H9 (cell line): ENCODE data around the gene MMP17. TPM values are rescaled to one million over a fixed set of nuclear protein-coding genes. Genes with fewer than 3 reads are reported as not detected.
"Not testable (repeated sequence)": the region's sequence is repeated elsewhere in the genome, so short reads cannot be mapped to it uniquely, and the experiment has no call there.

ENCODE experiments used
- DNase-seq: peaks from one replicate; pipeline ENCODE4 v3.0.0-alpha.2; 2017
- H2AFZ ChIP-seq: one replicate; pipeline ENCODE4 v1.6.1; 2013; ENCODE audit warnings: mild to moderate bottlenecking, low read length, control low read depth, moderate library complexity
- H2AK5ac ChIP-seq: 2 replicates; pipeline ENCODE4 v1.6.1; 2013; ENCODE audit warnings: low read length, control low read depth, mixed read lengths; ENCODE audit not compliant: insufficient read length
- H2BK120ac ChIP-seq: one replicate; pipeline ENCODE4 v1.6.1; 2013; ENCODE audit warnings: low read depth, mild to moderate bottlenecking, low read length, control low read depth, inconsistent platforms; ENCODE audit not compliant: poor library complexity, severe bottlenecking
- H2BK12ac ChIP-seq: 2 replicates; pipeline ENCODE4 v1.6.1; 2013; ENCODE audit warnings: low read length, control low read depth, mixed read lengths, low read depth; ENCODE audit not compliant: insufficient read length
- H2BK15ac ChIP-seq: 2 replicates; pipeline ENCODE4 v1.6.1; 2013; ENCODE audit warnings: low read depth, low read length, control low read depth
- H2BK20ac ChIP-seq: one replicate; pipeline ENCODE4 v1.6.1; 2013; ENCODE audit warnings: low read depth, mild to moderate bottlenecking, low read length, control low read depth, inconsistent platforms; ENCODE audit not compliant: poor library complexity, severe bottlenecking
- H2BK5ac ChIP-seq: 2 replicates; pipeline ENCODE4 v1.6.1; 2013; ENCODE audit warnings: low read length, control low read depth, mixed read lengths; ENCODE audit not compliant: insufficient read length
- H3K14ac ChIP-seq: 2 replicates; pipeline ENCODE4 v1.6.1; 2013; ENCODE audit warnings: low read length, control low read depth; ENCODE audit not compliant: insufficient read depth
- H3K18ac ChIP-seq: 2 replicates; pipeline ENCODE4 v1.6.1; 2013; ENCODE audit warnings: low read depth, mild to moderate bottlenecking, mixed read lengths, low read length, control low read depth; ENCODE audit not compliant: insufficient read length
- H3K23ac ChIP-seq: 2 replicates; pipeline ENCODE4 v1.6.1; 2013; ENCODE audit warnings: low read length, control low read depth, mixed read lengths, low read depth; ENCODE audit not compliant: insufficient read length
- H3K23me2 ChIP-seq: 2 replicates; pipeline ENCODE4 v1.6.1; 2013; ENCODE audit warnings: low read depth, mild to moderate bottlenecking, mixed read lengths, low read length, control low read depth; ENCODE audit not compliant: insufficient read length, poor library complexity, severe bottlenecking
- H3K27ac ChIP-seq: 2 replicates; pipeline ENCODE4 v1.5.1; 2013; ENCODE audit warnings: low read length, control low read depth, mixed read lengths, low read depth; ENCODE audit not compliant: insufficient read length
- H3K27me3 ChIP-seq: 2 replicates; pipeline ENCODE4 v1.6.1; 2013; ENCODE audit warnings: low read length, control low read depth, inconsistent platforms; ENCODE audit not compliant: insufficient read depth
- H3K4ac ChIP-seq: 2 replicates; pipeline ENCODE4 v1.6.1; 2013; ENCODE audit warnings: low read depth, mild to moderate bottlenecking, control low read depth, inconsistent platforms, low read length, moderate library complexity
- H3K4me1 ChIP-seq: 2 replicates; pipeline ENCODE4 v1.6.1; 2013; ENCODE audit warnings: low read length, control low read depth, inconsistent platforms; ENCODE audit not compliant: insufficient read depth
- H3K4me2 ChIP-seq: 2 replicates; pipeline ENCODE4 v1.6.1; 2013; ENCODE audit warnings: low read length, control low read depth, mixed read lengths; ENCODE audit not compliant: insufficient read length, insufficient read depth
- H3K56ac ChIP-seq: 2 replicates; pipeline ENCODE4 v1.6.1; 2013; ENCODE audit warnings: low read depth, mild to moderate bottlenecking, mixed read lengths, low read length, control low read depth; ENCODE audit not compliant: insufficient read length
- H3K79me1 ChIP-seq: 2 replicates; pipeline ENCODE4 v1.6.1; 2013; ENCODE audit warnings: low read depth, mild to moderate bottlenecking, moderate library complexity, low read length, control low read depth, inconsistent platforms; ENCODE audit not compliant: insufficient read depth, poor library complexity, severe bottlenecking
- H3K79me2 ChIP-seq: 2 replicates; pipeline ENCODE4 v1.6.1; 2013; ENCODE audit warnings: low read length, control low read depth, inconsistent platforms; ENCODE audit not compliant: insufficient read depth
- H3K9ac ChIP-seq: 2 replicates; pipeline ENCODE4 v1.6.1; 2013; ENCODE audit warnings: low read length, control low read depth, mixed read lengths; ENCODE audit not compliant: insufficient read length; ENCODE audit errors: extremely low read depth
- H3K9me3 ChIP-seq: one replicate; pipeline ENCODE4 v1.6.1; 2013; ENCODE audit warnings: low read depth, low read length, inconsistent platforms; ENCODE audit not compliant: control insufficient read depth
- H3T11ph ChIP-seq: one replicate; pipeline ENCODE4 v1.6.1; 2013; ENCODE audit warnings: mild to moderate bottlenecking, low read length, control low read depth, inconsistent platforms
- H4K20me1 ChIP-seq: one replicate; pipeline ENCODE4 v1.6.1; 2013; ENCODE audit not compliant: control insufficient read depth, insufficient read length, insufficient read depth
- H4K5ac ChIP-seq: 2 replicates; pipeline ENCODE4 v1.6.1; 2013; ENCODE audit warnings: low read depth, mild to moderate bottlenecking, mixed read lengths, low read length, control low read depth; ENCODE audit not compliant: insufficient read length
- H4K8ac ChIP-seq: replicated peaks from 2 replicates; pipeline ENCODE4 v1.6.1; 2013; ENCODE audit warnings: low read length, control low read depth, mixed read lengths, low read depth; ENCODE audit not compliant: insufficient read length
- H4K91ac ChIP-seq: 2 replicates; pipeline ENCODE4 v1.6.1; 2013; ENCODE audit warnings: low read depth, mild to moderate bottlenecking, moderate library complexity, mixed read lengths, low read length, control low read depth; ENCODE audit not compliant: insufficient read length
- H3K27ac Mint-ChIP-seq, 3 experiments: 2 replicates in 2 of 3; 3 replicates in 1 of 3; pipeline ENCODE4 v1.8.0; 2020 to 2021; ENCODE audit warnings: mixed read lengths in 3 of 3, mild to moderate bottlenecking in 1 of 3, moderate library complexity in 1 of 3
- H3K27me3 Mint-ChIP-seq: 2 replicates; pipeline ENCODE4 v1.8.0; 2021; ENCODE audit warnings: low read depth, mild to moderate bottlenecking, moderate library complexity, mixed read lengths
- H3K36me3 Mint-ChIP-seq, 3 experiments: 2 replicates in 2 of 3; 3 replicates in 1 of 3; pipeline ENCODE4 v1.8.0; 2020 to 2021; ENCODE audit warnings: low read depth in 3 of 3, mixed read lengths in 3 of 3; ENCODE audit not compliant: insufficient read depth in 1 of 3
- H3K4me1 Mint-ChIP-seq, 2 experiments: 2 replicates each; pipeline ENCODE4 v1.8.0; 2020; ENCODE audit warnings: mixed read lengths in 2 of 2
- H3K4me3 Mint-ChIP-seq, 2 experiments: 2 replicates in 1 of 2; 3 replicates in 1 of 2; pipeline ENCODE4 v1.8.0; 2020 to 2021; ENCODE audit warnings: mild to moderate bottlenecking in 2 of 2, mixed read lengths in 2 of 2, moderate library complexity in 1 of 2
- H3K9me3 Mint-ChIP-seq, 2 experiments: 2 replicates in 1 of 2; 3 replicates in 1 of 2; pipeline ENCODE4 v1.8.0; 2020; ENCODE audit warnings: mild to moderate bottlenecking in 2 of 2, mixed read lengths in 2 of 2, moderate library complexity in 1 of 2
- WGBS: extraction: QIAGEN DNeasy Blood & Tissue Kit; methylation state at CpG from one replicate; pipeline ENCODE4 v1.1.7; 2013; ENCODE audit warnings: missing lambda C conversion rate, low lambda C conversion rate, mixed read lengths; ENCODE audit not compliant: insufficient read length; ENCODE audit errors: extremely low coverage; 5-methylcytosine and 5-hydroxymethylcytosine counted together
- total RNA-seq: library from RNA; stranded (reverse); gene quantifications from 2 replicates; pipeline ENCODE4 v1.2.1, GENCODE V29; 2021

Gene MMP17
- total RNA-seq, 1 experiment from 2014 or later, result 14.8 TPM

GRCh38 chr12:131877216-131877615 lies 49.0 kb downstream of the MMP17 start:
- H3K27me3 ChIP-seq, H2BK12ac ChIP-seq, H4K91ac ChIP-seq, H3K23ac ChIP-seq, H4K5ac ChIP-seq, H3K9me3 ChIP-seq, H3K4me3 Mint-ChIP-seq, H2BK120ac ChIP-seq, H3K79me2 ChIP-seq, H3K27me3 Mint-ChIP-seq, H3K4me2 ChIP-seq, H3K18ac ChIP-seq, H3K9ac ChIP-seq, H3K4ac ChIP-seq, H2BK15ac ChIP-seq, H2BK20ac ChIP-seq, H4K8ac ChIP-seq, H3T11ph ChIP-seq, H2AK5ac ChIP-seq, H4K20me1 ChIP-seq, H3K56ac ChIP-seq, H3K23me2 ChIP-seq, H3K14ac ChIP-seq, H3K4me1 ChIP-seq, H3K27ac ChIP-seq, H3K27ac Mint-ChIP-seq, DNase-seq, H3K79me1 ChIP-seq, H2BK5ac ChIP-seq, H2AFZ ChIP-seq: not testable (repeated sequence)
- H3K36me3 Mint-ChIP-seq, result peaks cover 0 to 10% (median 7%) of the 10 kb centered on the region in 3 experiments; a peak in 5 of 7 replicates
- H3K9me3 Mint-ChIP-seq, result peaks cover 15% of the 10 kb centered on the region in 2 experiments
- peaks cover 36 to 44% of the 10 kb centered on the region in 2 experiments for H3K4me1 Mint-ChIP-seq
- no CpG with 5 or more reads among the region's 10 CpGs for WGBS

DNA sequence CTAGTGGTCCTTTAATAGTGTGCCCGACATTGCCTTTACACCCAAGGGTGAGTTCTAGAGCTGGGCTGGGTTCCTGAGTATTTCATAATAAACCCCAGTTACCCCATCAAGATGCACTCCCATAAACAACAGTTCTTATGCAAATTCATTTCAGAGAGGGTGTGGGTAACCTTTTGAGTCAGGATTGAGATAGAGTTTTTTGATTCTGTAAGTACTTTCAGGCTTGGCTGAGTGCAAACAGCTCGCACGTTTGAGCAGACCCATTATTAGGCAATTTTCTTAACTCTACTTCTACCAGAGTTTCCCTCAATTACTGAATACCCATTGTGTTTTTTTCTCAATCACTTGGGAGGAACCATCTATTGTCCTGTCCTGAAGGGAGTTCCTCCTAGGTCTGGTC lies 50.2 kb downstream of the MMP17 start:
- H2BK15ac ChIP-seq, H2BK20ac ChIP-seq, H3K4me2 ChIP-seq, H3K27me3 ChIP-seq, H3T11ph ChIP-seq, H3K18ac ChIP-seq, H2AFZ ChIP-seq, H3K23me2 ChIP-seq, H2BK5ac ChIP-seq, H2AK5ac ChIP-seq, H2BK12ac ChIP-seq, H3K27me3 Mint-ChIP-seq, H3K27ac ChIP-seq, H4K91ac ChIP-seq, H4K20me1 ChIP-seq, H3K23ac ChIP-seq, H4K8ac ChIP-seq, H2BK120ac ChIP-seq, H3K4ac ChIP-seq, H3K4me3 Mint-ChIP-seq, H3K79me2 ChIP-seq, H3K36me3 Mint-ChIP-seq, H3K9ac ChIP-seq, DNase-seq, H3K4me1 ChIP-seq, H3K79me1 ChIP-seq, H3K14ac ChIP-seq, H3K9me3 ChIP-seq, H3K56ac ChIP-seq, H4K5ac ChIP-seq: not testable (repeated sequence)
- Mint-ChIP-seq H3K4me1 (peaks cover 39 to 47% of the 10 kb centered on the region in 2 experiments), H3K27ac (peak overlapping the region in 1 of 3 experiments; percentile 78; a peak in 2 of 7 replicates), H3K9me3 (peaks cover 11 to 12% of the 10 kb centered on the region in 2 experiments; a peak in 4 of 5 replicates)
- WGBS, result no CpG with 5 or more reads among the region's 3 CpGs
